ENCODE results near the gene CNNM4. TPM values are rescaled to one million over a fixed set of nuclear protein-coding genes. Genes with fewer than 3 reads are reported as not detected.

The CNNM4 gene
- polyA plus RNA-seq, 1 donor from 2014 or later: 7.5 TPM

GRCh38 chr2:96856776-96857666, 96.3 kb downstream of the CNNM4 start:
- no peaks in the 10 kb centered on the region for H3K9me2 ChIP-seq (ENCODE audit: insufficient read depth, low read length)
- H3K79me2 ChIP-seq (replicated peaks; ENCODE audit: insufficient read depth, low read length): peaks cover 26% of the 10 kb centered on the region
- H3F3A ChIP-seq (ENCODE audit: insufficient read depth, low read length, poor library complexity, severe bottlenecking): peaks cover 3% of the 10 kb centered on the region
- peak overlapping the region; percentile 83 for H3K4me2 ChIP-seq (ENCODE audit: low read length)
- peak overlapping the region; percentile 99 for H3K4me3 ChIP-seq (ENCODE audit: low read length)
- H3K27ac ChIP-seq (ENCODE audit: low read length): peak overlapping the region; percentile 88
- TF ChIP-seq TAF1 (IDR thresholded peaks at IDR 0.05; ENCODE audit: low read depth) (no peak), SMC3 (conservative IDR thresholded peaks at IDR 0.05; ENCODE audit: poor library complexity) (peak; percentile 35), EP300 (conservative IDR thresholded peaks at IDR 0.05; ENCODE audit: poor library complexity, severe bottlenecking) (no peak), EZH2 (IDR thresholded peaks at IDR 0.05; ENCODE audit: borderline replicate concordance, insufficient read depth, low read length, poor library complexity, severe bottlenecking) (no peak), RAD21 (conservative IDR thresholded peaks at IDR 0.05) (peak; percentile 7), CTCF (IDR thresholded peaks at IDR 0.05; ENCODE audit: poor library complexity, severe bottlenecking) (no peak), MXI1 (conservative IDR thresholded peaks at IDR 0.05; ENCODE audit: poor library complexity, severe bottlenecking) (no peak), POLR2AphosphoS5 (IDR thresholded peaks at IDR 0.05) (peak; percentile 17), REST (IDR thresholded peaks at IDR 0.05; ENCODE audit: borderline replicate concordance) (peak; percentile 32)
- H4K20me1 ChIP-seq (ENCODE audit: insufficient read depth): no peaks in the 10 kb centered on the region
- no peaks in the 10 kb centered on the region for H3K27me3 ChIP-seq (ENCODE audit: insufficient read depth, low read depth, low read length)
- no peaks in the 10 kb centered on the region for H3K36me3 ChIP-seq (ENCODE audit: insufficient read depth, low read length)
- peak overlapping the region; percentile 94 for H3K9ac ChIP-seq (ENCODE audit: low read length)
- H2AFZ ChIP-seq (ENCODE audit: low read depth, low read length): peak overlapping the region; percentile 83
- H3K9me3 ChIP-seq (ENCODE audit: low read length): no peaks in the 10 kb centered on the region

GRCh38 chr2:96857667-96858372, 97.1 kb downstream of the CNNM4 start, which contains the start of gene ANKRD39:
Gene ANKRD39 (minus strand): TSS chr2:96858016. CDS start chr2:96857987, 29 bp downstream.
- H3K4me2 ChIP-seq (ENCODE audit: low read length): peak within 1 kb of the TSS; percentile 83
- no peaks in the 10 kb centered on the region for H4K20me1 ChIP-seq (ENCODE audit: insufficient read depth)
- no peaks in the 10 kb centered on the region for H3K9me2 ChIP-seq (ENCODE audit: insufficient read depth, low read length)
- H3K27me3 ChIP-seq (ENCODE audit: insufficient read depth, low read depth, low read length): no peaks in the 10 kb centered on the region
- peaks cover 3% of the 10 kb centered on the region for H3F3A ChIP-seq (ENCODE audit: insufficient read depth, low read length, poor library complexity, severe bottlenecking)
- H3K4me3 ChIP-seq (ENCODE audit: low read length): peak within 1 kb of the TSS; percentile 99
- no peaks in the 10 kb centered on the region for H3K36me3 ChIP-seq (ENCODE audit: insufficient read depth, low read length)
- H3K79me2 ChIP-seq (replicated peaks; ENCODE audit: insufficient read depth, low read length): peaks cover 26% of the 10 kb centered on the region
- H3K9me3 ChIP-seq (ENCODE audit: low read length): no peaks in the 10 kb centered on the region
- peak within 1 kb of the TSS; percentile 94 for H3K9ac ChIP-seq (ENCODE audit: low read length)
- H2AFZ ChIP-seq (ENCODE audit: low read depth, low read length): peak within 1 kb of the TSS; percentile 83
- peak within 1 kb of the TSS; percentile 88 for H3K27ac ChIP-seq (ENCODE audit: low read length)
- TF ChIP-seq EP300 (conservative IDR thresholded peaks at IDR 0.05; ENCODE audit: poor library complexity, severe bottlenecking) (peak; percentile 42), TAF1 (IDR thresholded peaks at IDR 0.05; ENCODE audit: low read depth) (peak; percentile 82), RAD21 (conservative IDR thresholded peaks at IDR 0.05) (peak; percentile 93), MXI1 (conservative IDR thresholded peaks at IDR 0.05; ENCODE audit: poor library complexity, severe bottlenecking) (peak; percentile 74), REST (IDR thresholded peaks at IDR 0.05; ENCODE audit: borderline replicate concordance) (peak; percentile 21), EZH2 (IDR thresholded peaks at IDR 0.05; ENCODE audit: borderline replicate concordance, insufficient read depth, low read length, poor library complexity, severe bottlenecking) (no peak), SMC3 (conservative IDR thresholded peaks at IDR 0.05; ENCODE audit: poor library complexity) (peak; percentile 97), POLR2AphosphoS5 (IDR thresholded peaks at IDR 0.05) (peak; percentile 89), CTCF (IDR thresholded peaks at IDR 0.05; ENCODE audit: poor library complexity, severe bottlenecking) (peak; percentile 100)
